Retinal pigment epithelial cell (primary cell): ENCODE results near the gene NBEAL2.

Source experiments
- DNase-seq: peaks from one replicate; pipeline ENCODE4 v3.0.0-alpha.2; 2010; ENCODE audit warnings: low read depth
- H3K4me3 ChIP-seq: 2 replicates; pipeline ENCODE4 v1.5.1; 2011; ENCODE audit warnings: mild to moderate bottlenecking, low read length, control low read depth, moderate library complexity
- CTCF ChIP-seq: conservative IDR thresholded peaks from 2 replicates; pipeline ENCODE4 v1.5.1; 2011; ENCODE audit warnings: low read depth, low read length, control low read depth, inconsistent platforms

NBEAL2 gene

GRCh38 chr3:46993292-46993691, 13.8 kb downstream of the NBEAL2 start:
- no peak overlapping the region for H3K4me3 ChIP-seq
- no peak for TF ChIP-seq CTCF
- DNase-seq = no peak

- no peak for DNase-seq
- no peak overlapping the region for H3K4me3 ChIP-seq
- no peak for TF ChIP-seq CTCF
Observed at GRCh38 chr3:46993986-46994385, 14.5 kb downstream of the NBEAL2 start.

- no peak overlapping the region for H3K4me3 ChIP-seq
- DNase-seq = no peak
- no peak for TF ChIP-seq CTCF
Observed at GRCh38 chr3:46994801-46995731, 15.6 kb downstream of the NBEAL2 start.

- no peak overlapping the region for H3K4me3 ChIP-seq
- TF ChIP-seq CTCF = no peak
- DNase-seq = no peak
Observed at GRCh38 chr3:46995901-46996562, 16.6 kb downstream of the NBEAL2 start.

- TF ChIP-seq CTCF = no peak
- H3K4me3 ChIP-seq = no peak overlapping the region
- no peak for DNase-seq
Observed at GRCh38 chr3:46996689-46997452, 17.4 kb downstream of the NBEAL2 start.

GRCh38 chr3:46997453-46998091, 18.1 kb downstream of the NBEAL2 start:
- no peak for DNase-seq
- H3K4me3 ChIP-seq = no peak overlapping the region
- TF ChIP-seq CTCF = no peak
